NB4 (cell line): Measurements from ENCODE around the gene CCT6A.

Experiments
- MYC ChIP-seq: IDR thresholded peaks from 2 replicates; pipeline ENCODE4 v1.6.1; 2011; ENCODE audit warnings: low read depth, low read length
- POLR2A ChIP-seq: IDR thresholded peaks from 2 replicates; pipeline ENCODE4 v1.6.1; 2011; ENCODE audit warnings: mild to moderate bottlenecking; ENCODE audit not compliant: insufficient read length; ENCODE audit errors: extremely low read depth
- TF ChIP-seq, protein P1 (sequence below): IDR thresholded peaks from one replicate; pipeline ENCODE4 v1.5.1; 2012; ENCODE audit warnings: low read depth, low read length
- TF ChIP-seq, protein P2 (sequence below): IDR thresholded peaks from 2 replicates; pipeline ENCODE4 v1.6.1; 2011; ENCODE audit warnings: low read depth, low read length

DNA sequence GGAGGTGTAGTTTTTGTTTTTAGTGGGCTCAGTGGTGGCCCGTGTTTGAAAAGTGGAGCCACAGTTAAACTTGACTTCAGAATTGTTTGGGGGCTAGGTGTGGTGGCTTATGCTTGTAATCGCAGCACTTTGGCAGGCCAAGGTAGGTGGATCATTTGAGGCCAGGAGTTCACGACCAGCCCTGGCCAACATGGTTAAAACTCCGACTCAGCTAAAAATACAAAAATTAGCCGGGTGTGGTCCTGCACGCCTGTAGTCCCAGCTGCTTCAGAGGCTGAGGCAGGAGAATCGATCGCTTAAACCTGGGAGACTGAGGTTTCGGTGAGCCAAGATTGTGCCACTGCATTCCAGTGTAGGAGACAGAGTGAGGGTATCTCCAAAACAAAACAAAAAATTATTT lies 1.8 kb downstream of the CCT6A start:
- TF ChIP-seq, protein P1, sequence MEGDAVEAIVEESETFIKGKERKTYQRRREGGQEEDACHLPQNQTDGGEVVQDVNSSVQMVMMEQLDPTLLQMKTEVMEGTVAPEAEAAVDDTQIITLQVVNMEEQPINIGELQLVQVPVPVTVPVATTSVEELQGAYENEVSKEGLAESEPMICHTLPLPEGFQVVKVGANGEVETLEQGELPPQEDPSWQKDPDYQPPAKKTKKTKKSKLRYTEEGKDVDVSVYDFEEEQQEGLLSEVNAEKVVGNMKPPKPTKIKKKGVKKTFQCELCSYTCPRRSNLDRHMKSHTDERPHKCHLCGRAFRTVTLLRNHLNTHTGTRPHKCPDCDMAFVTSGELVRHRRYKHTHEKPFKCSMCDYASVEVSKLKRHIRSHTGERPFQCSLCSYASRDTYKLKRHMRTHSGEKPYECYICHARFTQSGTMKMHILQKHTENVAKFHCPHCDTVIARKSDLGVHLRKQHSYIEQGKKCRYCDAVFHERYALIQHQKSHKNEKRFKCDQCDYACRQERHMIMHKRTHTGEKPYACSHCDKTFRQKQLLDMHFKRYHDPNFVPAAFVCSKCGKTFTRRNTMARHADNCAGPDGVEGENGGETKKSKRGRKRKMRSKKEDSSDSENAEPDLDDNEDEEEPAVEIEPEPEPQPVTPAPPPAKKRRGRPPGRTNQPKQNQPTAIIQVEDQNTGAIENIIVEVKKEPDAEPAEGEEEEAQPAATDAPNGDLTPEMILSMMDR: no peak
- TF ChIP-seq POLR2A (no peak), MYC (no peak)
- TF ChIP-seq, protein P2, sequence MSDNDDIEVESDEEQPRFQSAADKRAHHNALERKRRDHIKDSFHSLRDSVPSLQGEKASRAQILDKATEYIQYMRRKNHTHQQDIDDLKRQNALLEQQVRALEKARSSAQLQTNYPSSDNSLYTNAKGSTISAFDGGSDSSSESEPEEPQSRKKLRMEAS: no peak
